OCI-LY1 (cell line): ENCODE data around the gene TTLL9.

ENCODE experiments used
- H2AFZ ChIP-seq: fragments of 200-600 bp; sonication (generic), shearing (Covaris generic); 2 replicates; pipeline ENCODE4 v1.6.0; 2014; ENCODE audit warnings: antibody characterized with exemption, mild to moderate bottlenecking, low read length
- H3F3A ChIP-seq: fragments of 200-600 bp; sonication (generic), shearing (Covaris generic); 2 replicates; pipeline ENCODE4 v1.6.0; 2014; ENCODE audit warnings: mild to moderate bottlenecking, antibody characterized with exemption, low read length, moderate library complexity; ENCODE audit not compliant: insufficient read depth
- H3K27ac ChIP-seq: fragments of 200-600 bp; sonication (generic); 2 replicates; pipeline ENCODE4 v1.5.1; 2014; ENCODE audit warnings: low read length, mixed run types, mild to moderate bottlenecking, low read depth; ENCODE audit not compliant: poor library complexity, severe bottlenecking
- H3K27me3 ChIP-seq: fragments of 200-600 bp; sonication (generic); 2 replicates; pipeline ENCODE4 v1.6.0; 2014; ENCODE audit warnings: antibody characterized with exemption, mild to moderate bottlenecking, low read length, moderate library complexity; ENCODE audit not compliant: insufficient read depth
- H3K36me3 ChIP-seq: fragments of 200-600 bp; sonication (generic); 2 replicates; pipeline ENCODE4 v1.6.1; 2014; ENCODE audit warnings: mild to moderate bottlenecking, antibody characterized with exemption, low read length, moderate library complexity, mixed read lengths; ENCODE audit not compliant: insufficient read depth
- H3K4me1 ChIP-seq: fragments of 200-600 bp; sonication (generic); 2 replicates; pipeline ENCODE4 v1.5.1; 2014; ENCODE audit warnings: mild to moderate bottlenecking, low read length, moderate library complexity; ENCODE audit not compliant: insufficient read depth, severe bottlenecking
- H3K4me2 ChIP-seq: fragments of 200-600 bp; sonication (generic), shearing (Covaris generic); 2 replicates; pipeline ENCODE4 v1.6.1; 2014; ENCODE audit warnings: low read length
- H3K4me3 ChIP-seq: fragments of 200-600 bp; sonication (generic); 2 replicates; pipeline ENCODE4 v1.5.1; 2014; ENCODE audit warnings: low read length, low read depth, mild to moderate bottlenecking, mixed read lengths; ENCODE audit not compliant: poor library complexity, severe bottlenecking
- H3K79me2 ChIP-seq: fragments of 200-600 bp; shearing (Covaris generic); 2 replicates; pipeline ENCODE4 v1.6.1; 2016; ENCODE audit warnings: mixed run types, low read length, mixed read lengths; ENCODE audit not compliant: insufficient read depth
- H3K9ac ChIP-seq: fragments of 200-600 bp; sonication (generic), shearing (Covaris generic); 2 replicates; pipeline ENCODE4 v1.6.1; 2014; ENCODE audit warnings: mild to moderate bottlenecking, low read length, mixed read lengths
- H3K9me2 ChIP-seq: fragments of 200-600 bp; sonication (generic), shearing (Covaris generic); 2 replicates; pipeline ENCODE4 v1.6.1; 2014; ENCODE audit warnings: low read depth, mild to moderate bottlenecking, low read length, mixed read lengths
- H3K9me3 ChIP-seq: fragments of 200-600 bp; shearing (Covaris generic); 2 replicates; pipeline ENCODE4 v1.6.1; 2014; ENCODE audit warnings: low read length, mixed read lengths
- H4K20me1 ChIP-seq: fragments of 200-600 bp; sonication (generic), shearing (Covaris generic); 2 replicates; pipeline ENCODE4 v1.6.0; 2016; ENCODE audit warnings: mild to moderate bottlenecking, low read length; ENCODE audit not compliant: insufficient read depth
- CTCF ChIP-seq: fragments of 200-600 bp; sonication (generic), shearing (Covaris generic); IDR thresholded peaks from 2 replicates; pipeline ENCODE4 v1.5.1; 2017; ENCODE audit warnings: mild to moderate bottlenecking, antibody characterized with exemption, low read length, moderate library complexity, mixed read lengths
- EZH2 ChIP-seq: fragments of 200-600 bp; sonication (generic), shearing (Covaris generic); IDR thresholded peaks from 2 replicates; pipeline ENCODE4 v1.8.0; 2017; ENCODE audit warnings: borderline replicate concordance, mixed run types, mild to moderate bottlenecking, antibody characterized with exemption, low read length, moderate library complexity, mixed read lengths

TTLL9 gene

GRCh38 chr20:31953556-31954148 lies 83.2 kb downstream of the TTLL9 start:
- Histone ChIP-seq H3K4me1 (peaks cover 16% of the 10 kb centered on the region), H3K79me2 (peaks cover 20% of the 10 kb centered on the region), H3F3A (no peaks in the 10 kb centered on the region), H3K9ac (no peak overlapping the region), H3K9me2 (no peaks in the 10 kb centered on the region), H3K4me2 (no peak overlapping the region), H4K20me1 (no peaks in the 10 kb centered on the region), H3K9me3 (no peaks in the 10 kb centered on the region), H3K36me3 (peaks cover 19% of the 10 kb centered on the region), H3K4me3 (no peak overlapping the region), H3K27ac (no peak overlapping the region), H3K27me3 (no peaks in the 10 kb centered on the region), H2AFZ (no peak overlapping the region)
- TF ChIP-seq CTCF (no peak), EZH2 (no peak)

- Histone ChIP-seq H3K4me3 (no peak overlapping the region), H3K27me3 (no peaks in the 10 kb centered on the region), H3K4me1 (peaks cover 16% of the 10 kb centered on the region), H3K9me2 (no peaks in the 10 kb centered on the region), H3K4me2 (no peak overlapping the region), H3K79me2 (peaks cover 20% of the 10 kb centered on the region), H3F3A (no peaks in the 10 kb centered on the region), H2AFZ (no peak overlapping the region), H3K27ac (no peak overlapping the region), H4K20me1 (no peaks in the 10 kb centered on the region), H3K9me3 (no peaks in the 10 kb centered on the region), H3K9ac (no peak overlapping the region), H3K36me3 (peaks cover 10% of the 10 kb centered on the region)
- TF ChIP-seq CTCF (no peak), EZH2 (no peak)
These were observed 84.1 kb downstream of the TTLL9 start for GRCh38 chr20:31954500-31954899.

GRCh38 chr20:31956556-31957526 lies 86.4 kb downstream of the TTLL9 start:
- no peak overlapping the region for H3K4me2 ChIP-seq
- no peak overlapping the region for H3K4me3 ChIP-seq
- H3F3A ChIP-seq: no peaks in the 10 kb centered on the region
- no peaks in the 10 kb centered on the region for H3K9me3 ChIP-seq
- no peaks in the 10 kb centered on the region for H3K9me2 ChIP-seq
- H3K27me3 ChIP-seq: no peaks in the 10 kb centered on the region
- H2AFZ ChIP-seq: no peak overlapping the region
- no peak overlapping the region for H3K9ac ChIP-seq
- H3K36me3 ChIP-seq: no peaks in the 10 kb centered on the region
- no peaks in the 10 kb centered on the region for H3K79me2 ChIP-seq
- H3K27ac ChIP-seq: no peak overlapping the region
- TF ChIP-seq EZH2: no peak
- no peaks in the 10 kb centered on the region for H4K20me1 ChIP-seq
- H3K4me1 ChIP-seq: no peaks in the 10 kb centered on the region
